ENCODE results near the gene LCAT.

- no peak for TF ChIP-seq CTCF (IDR thresholded peaks at IDR 0.05)
- no peak for TF ChIP-seq ZFX (IDR thresholded peaks at IDR 0.05; ENCODE audit: borderline replicate concordance)
These were observed 17.6 kb upstream of the LCAT start for GRCh38 chr16:67961551-67961957.
